Measurements from ENCODE around the gene NOMO2.
"Not testable (repeated sequence)": the region's sequence is repeated elsewhere in the genome, so short reads cannot be mapped to it uniquely, and the experiment has no call there.

DNA sequence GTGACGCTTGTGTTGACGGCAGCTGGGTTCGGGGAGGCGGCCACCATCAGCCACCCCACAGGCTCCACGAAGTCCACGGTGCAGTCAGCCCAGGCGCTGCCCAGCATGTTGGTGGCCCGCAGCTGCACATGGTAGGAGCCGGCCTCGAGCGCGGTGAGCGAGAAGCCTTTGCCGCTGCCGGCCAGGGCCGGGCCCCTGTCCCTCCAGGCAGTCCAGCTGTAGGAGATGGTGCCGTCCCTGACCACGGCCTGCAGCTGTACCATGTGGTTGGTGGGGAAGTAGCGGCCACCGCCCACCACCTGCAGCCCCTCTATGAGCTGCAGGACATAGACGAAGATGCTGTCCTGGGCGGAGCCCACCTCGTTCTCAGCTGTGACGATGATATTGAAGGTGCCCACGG is 175.4 kb downstream of the NOMO2 start:
- not testable (repeated sequence) for TF ChIP-seq SNAI2, ISL1 (CRISPR knock-in tag; IDR thresholded peaks at IDR 0.05)
